Trophoblast cell (in vitro differentiated cells and primary cell): ENCODE data around the gene FOXJ3.

Experiments
- DNase-seq, 2 donors: peaks; one replicate each; pipeline ENCODE4 v3.0.0-alpha.2; 2016
- H2AFZ ChIP-seq: 2 replicates; pipeline ENCODE4 v1.6.1; 2013; ENCODE audit warnings: low read length, moderate library complexity, mild to moderate bottlenecking; ENCODE audit not compliant: insufficient read depth, poor library complexity
- H2AK5ac ChIP-seq: 2 replicates; pipeline ENCODE4 v1.6.1; 2013; ENCODE audit warnings: mild to moderate bottlenecking, low read length
- H2BK120ac ChIP-seq: 2 replicates; pipeline ENCODE4 v1.6.1; 2013; ENCODE audit warnings: low read length, mild to moderate bottlenecking, moderate library complexity; ENCODE audit not compliant: insufficient read depth, poor library complexity
- H2BK12ac ChIP-seq: 2 replicates; pipeline ENCODE4 v1.6.1; 2013; ENCODE audit warnings: mild to moderate bottlenecking, low read length, moderate library complexity
- H2BK5ac ChIP-seq: 2 replicates; pipeline ENCODE4 v1.6.1; 2013; ENCODE audit warnings: low read length, low read depth, moderate library complexity, mild to moderate bottlenecking; ENCODE audit not compliant: poor library complexity
- H3K14ac ChIP-seq: 2 replicates; pipeline ENCODE4 v1.6.1; 2013; ENCODE audit warnings: mild to moderate bottlenecking, low read length
- H3K18ac ChIP-seq: 2 replicates; pipeline ENCODE4 v1.6.1; 2013; ENCODE audit warnings: mild to moderate bottlenecking, low read length
- H3K23ac ChIP-seq: 2 replicates; pipeline ENCODE4 v1.6.1; 2013; ENCODE audit warnings: low read length
- H3K27ac ChIP-seq: 2 replicates; pipeline ENCODE4 v1.5.1; 2013; ENCODE audit warnings: low read depth, mild to moderate bottlenecking, inconsistent platforms, low read length, moderate library complexity
- H3K27me3 ChIP-seq: 2 replicates; pipeline ENCODE4 v1.6.1; 2013; ENCODE audit warnings: inconsistent platforms, mild to moderate bottlenecking, low read length, moderate library complexity; ENCODE audit not compliant: insufficient read depth
- H3K36me3 ChIP-seq, 2 experiments: 1 replicate in 1 of 2; 2 replicates in 1 of 2; pipeline ENCODE4 v1.6.1; 2013; ENCODE audit warnings: low read length in 2 of 2, mild to moderate bottlenecking in 2 of 2, moderate library complexity in 1 of 2; ENCODE audit not compliant: insufficient read depth in 2 of 2, control insufficient read depth in 1 of 2
- H3K4ac ChIP-seq: 2 replicates; pipeline ENCODE4 v1.6.1; 2013; ENCODE audit warnings: low read depth, mild to moderate bottlenecking, low read length, moderate library complexity
- H3K4me1 ChIP-seq, 2 experiments: 1 replicate in 1 of 2; 2 replicates in 1 of 2; pipeline ENCODE4 v1.6.1; 2013; ENCODE audit warnings: low read length in 2 of 2, mild to moderate bottlenecking in 2 of 2, moderate library complexity in 1 of 2; ENCODE audit not compliant: insufficient read depth in 2 of 2, control insufficient read depth in 1 of 2
- H3K4me2 ChIP-seq: 2 replicates; pipeline ENCODE4 v1.6.1; 2013; ENCODE audit warnings: inconsistent platforms, mild to moderate bottlenecking, low read length, moderate library complexity
- H3K4me3 ChIP-seq: 2 replicates; pipeline ENCODE4 v1.5.1; 2013; ENCODE audit warnings: mild to moderate bottlenecking, low read depth, low read length, inconsistent platforms
- H3K79me1 ChIP-seq: one replicate; pipeline ENCODE4 v1.6.1; 2013; ENCODE audit warnings: low read length
- H3K79me2 ChIP-seq: 2 replicates; pipeline ENCODE4 v1.6.1; 2013; ENCODE audit warnings: low read length, mild to moderate bottlenecking; ENCODE audit not compliant: control insufficient read depth, insufficient read depth, poor library complexity
- H3K9ac ChIP-seq: 2 replicates; pipeline ENCODE4 v1.6.1; 2013; ENCODE audit warnings: mild to moderate bottlenecking, low read length
- H3K9me3 ChIP-seq: 2 replicates; pipeline ENCODE4 v1.6.1; 2013; ENCODE audit warnings: low read depth, mild to moderate bottlenecking, control low read depth, inconsistent platforms, low read length; ENCODE audit not compliant: insufficient read depth
- H4K12ac ChIP-seq: 2 replicates; pipeline ENCODE4 v1.6.1; 2013; ENCODE audit warnings: low read depth, mild to moderate bottlenecking, low read length, moderate library complexity
- H4K8ac ChIP-seq: 2 replicates; pipeline ENCODE4 v1.6.1; 2013; ENCODE audit warnings: low read depth, mild to moderate bottlenecking, low read length, moderate library complexity
- H4K91ac ChIP-seq: one replicate; pipeline ENCODE4 v1.6.1; 2013; ENCODE audit warnings: low read depth, mild to moderate bottlenecking, low read length, moderate library complexity
- WGBS: extraction: QIAGEN DNeasy Blood & Tissue Kit; methylation state at CpG from one replicate; pipeline ENCODE4 v1.1.7; 2013; ENCODE audit warnings: missing lambda C conversion rate; ENCODE audit not compliant: insufficient read length, insufficient coverage; ENCODE audit errors: extremely low coverage; 5-methylcytosine and 5-hydroxymethylcytosine counted together

The FOXJ3 gene

DNA sequence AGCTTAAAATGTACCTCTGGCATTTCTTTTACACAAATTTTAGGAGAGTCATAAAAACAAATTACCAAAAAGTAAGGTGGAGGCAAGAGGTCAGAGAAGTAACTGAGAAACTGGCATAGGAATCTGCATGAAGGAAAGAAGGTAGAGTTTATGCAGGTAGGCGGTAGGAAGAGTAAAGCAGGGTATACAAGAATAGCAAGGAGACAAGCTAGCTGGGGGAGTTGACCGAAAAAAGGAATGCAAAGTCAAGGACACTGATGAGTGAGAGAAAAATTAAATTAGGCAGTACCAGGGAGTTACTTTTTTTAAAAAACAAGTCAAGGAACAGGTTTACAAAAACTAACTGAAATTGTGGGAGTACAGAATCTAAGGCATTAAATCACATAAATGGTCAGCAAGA, 56.0 kb downstream of the FOXJ3 start:
- Histone ChIP-seq H3K4ac (no peak overlapping the region), H3K4me1 (no peaks in the 10 kb centered on the region), H3K4me3 (no peak overlapping the region), H3K79me2 (peaks cover 2% of the 10 kb centered on the region), H3K23ac (no peak overlapping the region), H4K91ac (no peak overlapping the region), H2BK5ac (no peak overlapping the region), H4K8ac (no peak overlapping the region), H2AFZ (no peak overlapping the region), H3K9me3 (no peaks in the 10 kb centered on the region), H3K27me3 (no peaks in the 10 kb centered on the region), H3K4me2 (no peak overlapping the region), H3K18ac (no peak overlapping the region), H3K79me1 (no peaks in the 10 kb centered on the region), H4K12ac (no peak overlapping the region), H3K36me3 (peaks cover 4% of the 10 kb centered on the region in 2 experiments), H2BK120ac (no peak overlapping the region), H3K9ac (no peak overlapping the region), H2BK12ac (no peak overlapping the region), H3K14ac (no peak overlapping the region), H3K27ac (no peak overlapping the region), H2AK5ac (no peak overlapping the region)
- WGBS = no CpG with 5 or more reads among the region's 2 CpGs
- DNase-seq = peak in 1 of 2 donors; percentile 34

- no peak overlapping the region for H4K12ac ChIP-seq
- H3K36me3 ChIP-seq = peaks cover 4% of the 10 kb centered on the region in 2 experiments
- H3K4me2 ChIP-seq = no peak overlapping the region
- no peaks in the 10 kb centered on the region for H3K9me3 ChIP-seq
- H3K9ac ChIP-seq = no peak overlapping the region
- H3K79me1 ChIP-seq = no peaks in the 10 kb centered on the region
- no peak overlapping the region for H3K18ac ChIP-seq
- H3K23ac ChIP-seq = no peak overlapping the region
- H4K91ac ChIP-seq = no peak overlapping the region
- H3K27me3 ChIP-seq = no peaks in the 10 kb centered on the region
- no peak overlapping the region for H3K27ac ChIP-seq
- WGBS = 100% methylated on average over 1 of the region's 1 CpG
- no peak overlapping the region for H2AK5ac ChIP-seq
- no peak overlapping the region for H2BK120ac ChIP-seq
- no peak overlapping the region for H3K14ac ChIP-seq
- no peak for DNase-seq
- H3K4me3 ChIP-seq = no peak overlapping the region
- H2BK5ac ChIP-seq = no peak overlapping the region
- peaks cover 2% of the 10 kb centered on the region for H3K79me2 ChIP-seq
- no peak overlapping the region for H2BK12ac ChIP-seq
- no peaks in the 10 kb centered on the region for H3K4me1 ChIP-seq
- no peak overlapping the region for H2AFZ ChIP-seq
- no peak overlapping the region for H3K4ac ChIP-seq
- no peak overlapping the region for H4K8ac ChIP-seq
Measured at GRCh38 chr1:42272920-42273319, 62.1 kb downstream of the FOXJ3 start.

- Histone ChIP-seq H3K4ac (no peak overlapping the region), H3K27me3 (no peaks in the 10 kb centered on the region), H4K91ac (no peak overlapping the region), H2BK120ac (no peak overlapping the region), H3K4me1 (peaks cover 7 to 8% of the 10 kb centered on the region in 2 experiments), H2AK5ac (no peak overlapping the region), H3K4me2 (no peak overlapping the region), H2BK5ac (no peak overlapping the region), H4K8ac (no peak overlapping the region), H4K12ac (no peak overlapping the region), H3K4me3 (no peak overlapping the region), H3K79me1 (peaks cover 5% of the 10 kb centered on the region), H3K18ac (no peak overlapping the region), H3K9me3 (no peaks in the 10 kb centered on the region), H3K27ac (no peak overlapping the region), H3K23ac (no peak overlapping the region), H2BK12ac (no peak overlapping the region), H3K14ac (no peak overlapping the region), H3K79me2 (no peaks in the 10 kb centered on the region), H3K9ac (no peak overlapping the region), H3K36me3 (no peaks in the 10 kb centered on the region), H2AFZ (no peak overlapping the region)
- DNase-seq = no peak
Measured at GRCh38 chr1:42267904-42268303, 67.1 kb downstream of the FOXJ3 start.

- no CpG with 5 or more reads among the region's 4 CpGs for WGBS
Measured at GRCh38 chr1:42266253-42267135, 68.5 kb downstream of the FOXJ3 start.

More at GRCh38 chr1:42266253-42267135, 68.5 kb downstream of the FOXJ3 start:
- H3K23ac ChIP-seq = no peak overlapping the region
- peaks cover 5% of the 10 kb centered on the region for H3K79me1 ChIP-seq
- H3K14ac ChIP-seq = peak overlapping the region; percentile 14
- H3K27ac ChIP-seq = peak overlapping the region; percentile 79
- no peak overlapping the region for H3K9ac ChIP-seq
- no peaks in the 10 kb centered on the region for H3K79me2 ChIP-seq
- H2BK12ac ChIP-seq = peak overlapping the region; percentile 27
- no peak overlapping the region for H2AFZ ChIP-seq
- H3K4me2 ChIP-seq = peak overlapping the region; percentile 53
- no peak overlapping the region for H2AK5ac ChIP-seq
- H3K27me3 ChIP-seq = no peaks in the 10 kb centered on the region
- H3K4me1 ChIP-seq = peaks cover 7 to 8% of the 10 kb centered on the region in 2 experiments
- no peaks in the 10 kb centered on the region for H3K36me3 ChIP-seq
- H2BK5ac ChIP-seq = peak overlapping the region; percentile 59
- DNase-seq = peak; percentile 13 to 64
- no peak overlapping the region for H2BK120ac ChIP-seq
- no peak overlapping the region for H3K18ac ChIP-seq
- H4K91ac ChIP-seq = peak overlapping the region; percentile 34
- no peaks in the 10 kb centered on the region for H3K9me3 ChIP-seq
- no peak overlapping the region for H4K12ac ChIP-seq
- H3K4me3 ChIP-seq = no peak overlapping the region
- peak overlapping the region; percentile 19 for H3K4ac ChIP-seq
- no peak overlapping the region for H4K8ac ChIP-seq
